ENCODE measurements around the gene TUSC1.
"Not testable (repeated sequence)": the region's sequence is repeated elsewhere in the genome, so short reads cannot be mapped to it uniquely, and the experiment has no call there.

TUSC1 gene

GRCh38 chr9:25678147-25678666 lies at the start of gene TUSC1:
Gene TUSC1 (minus strand): TSS chr9:25678444. CDS start chr9:25678312, 132 bp downstream.
- DNase-seq, result no peak

GRCh38 chr9:25726871-25727410 lies 48.7 kb upstream of the TUSC1 start:
- no peak for DNase-seq

GRCh38 chr9:25724424-25724823 lies 46.2 kb upstream of the TUSC1 start:
- no peak for DNase-seq

DNA sequence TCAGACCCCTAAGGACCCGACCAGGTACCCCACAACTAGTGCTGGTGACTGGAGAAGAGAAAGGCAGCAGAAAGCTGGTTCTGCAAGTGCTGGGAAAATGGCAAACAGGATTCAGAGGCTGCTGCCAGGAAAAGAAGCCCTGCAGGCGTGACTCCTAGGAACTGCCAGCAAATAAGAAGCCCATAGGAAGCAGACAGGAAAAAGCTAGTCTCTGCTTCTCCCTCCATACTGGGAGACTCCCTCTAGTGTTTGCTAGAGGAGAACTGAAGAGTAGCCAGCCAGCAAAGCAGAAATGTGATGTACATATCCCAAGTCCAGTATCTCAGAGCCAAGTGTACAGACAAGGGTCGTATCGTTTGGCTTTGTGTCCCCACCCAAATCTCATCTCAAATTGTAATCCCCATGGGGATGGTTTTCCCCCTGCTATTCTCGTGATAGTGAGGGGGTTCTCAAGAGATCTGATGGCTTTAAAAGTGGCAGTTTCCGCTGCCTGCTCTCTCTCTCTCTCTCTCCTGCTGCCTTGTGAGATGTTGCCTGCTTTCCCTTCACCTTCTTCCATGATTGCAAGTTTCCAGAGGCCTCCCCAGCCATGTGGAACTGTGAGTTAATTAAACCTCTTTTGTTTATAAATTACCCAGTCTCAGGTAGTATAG lies 38.1 kb upstream of the TUSC1 start:
- DNase-seq, result no peak

DNA sequence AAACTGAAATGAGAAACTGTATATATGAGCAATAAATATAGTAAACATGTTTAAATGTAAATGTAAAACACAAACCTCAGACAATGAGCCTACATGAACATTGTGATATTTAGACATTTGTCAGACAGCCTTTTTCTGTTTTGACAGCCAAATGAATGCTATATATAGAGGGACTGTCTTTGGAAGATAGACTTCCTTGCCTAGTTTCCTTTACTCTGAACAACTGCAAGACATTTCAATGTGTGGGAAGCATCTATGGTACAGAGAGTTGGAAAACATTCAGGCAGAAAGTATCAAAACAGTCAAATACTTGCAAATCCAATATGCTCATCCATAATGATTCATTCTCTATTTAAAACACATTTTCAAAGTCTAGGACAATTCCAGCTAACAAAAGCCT lies 31.7 kb upstream of the TUSC1 start:
- no peak for DNase-seq

DNA sequence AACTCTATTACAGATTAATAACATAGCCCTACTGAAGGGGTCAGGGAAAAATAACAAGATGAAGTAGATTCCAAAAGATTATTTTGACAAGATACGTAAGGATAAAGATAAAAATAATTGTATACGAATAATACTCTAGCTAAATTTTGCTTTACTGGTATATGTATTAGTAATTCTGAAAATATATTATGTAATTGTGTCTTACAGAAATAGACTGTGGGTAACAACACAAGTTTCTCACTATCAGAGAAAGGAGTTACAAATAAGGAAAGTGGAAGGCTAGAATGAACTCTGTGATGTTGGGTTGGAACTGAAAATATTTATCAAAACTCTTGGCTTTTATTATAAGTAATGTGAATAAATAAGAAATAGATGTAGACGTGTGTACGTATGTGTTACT lies 26.6 kb upstream of the TUSC1 start:
- no peak for DNase-seq

DNA sequence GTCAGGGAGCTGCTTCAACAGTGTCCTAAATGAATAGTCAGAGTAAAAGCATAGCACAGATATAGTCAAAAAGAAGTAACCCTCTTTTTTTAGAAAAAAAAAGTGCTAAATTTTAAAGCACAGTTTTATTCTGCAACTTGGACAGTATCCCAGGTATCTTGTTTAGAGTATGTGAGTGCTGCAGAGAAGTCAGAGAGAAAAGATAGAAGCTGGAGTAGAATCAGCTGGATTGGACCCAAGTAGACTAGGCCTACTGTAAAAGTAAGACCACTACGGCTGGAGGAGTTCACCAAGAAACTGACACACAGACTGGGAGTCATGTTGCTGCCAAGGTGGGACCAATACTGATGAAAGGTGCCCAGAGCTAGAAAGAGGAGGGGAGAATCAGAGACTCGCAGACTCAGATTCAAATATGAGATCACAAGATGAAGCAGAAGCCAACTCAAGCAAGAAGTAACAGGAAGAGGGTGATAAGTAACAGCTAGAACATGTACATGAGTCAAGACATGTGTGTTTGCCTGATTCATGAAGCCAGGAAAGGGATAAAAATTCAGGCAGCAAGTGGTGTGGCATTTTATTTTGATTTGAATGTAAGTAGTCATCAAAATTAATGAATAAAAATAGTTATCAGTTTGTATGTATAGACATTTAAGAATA lies 25.6 kb upstream of the TUSC1 start:
- DNase-seq, result no peak

DNA sequence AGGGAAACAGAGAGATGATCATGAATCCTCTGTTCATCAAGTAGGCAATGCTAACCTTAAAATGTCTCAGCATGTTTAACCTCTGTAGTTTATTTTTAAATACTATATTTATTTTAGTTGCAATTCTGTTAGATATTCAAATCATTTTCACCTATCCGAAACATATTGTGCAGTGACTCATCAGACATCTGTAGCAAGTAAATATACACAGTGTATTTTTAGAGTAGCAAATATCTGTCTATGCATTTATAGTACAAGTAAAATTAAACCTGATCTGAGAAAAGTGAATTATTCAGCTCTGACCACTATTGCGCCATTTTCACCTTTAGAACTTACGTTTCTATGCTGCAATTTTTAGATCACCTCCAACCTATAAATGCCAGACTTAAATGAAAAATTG lies 24.3 kb upstream of the TUSC1 start:
- no peak for DNase-seq

GRCh38 chr9:25700899-25701298 lies 22.7 kb upstream of the TUSC1 start:
- DNase-seq, result not testable (repeated sequence)

DNA sequence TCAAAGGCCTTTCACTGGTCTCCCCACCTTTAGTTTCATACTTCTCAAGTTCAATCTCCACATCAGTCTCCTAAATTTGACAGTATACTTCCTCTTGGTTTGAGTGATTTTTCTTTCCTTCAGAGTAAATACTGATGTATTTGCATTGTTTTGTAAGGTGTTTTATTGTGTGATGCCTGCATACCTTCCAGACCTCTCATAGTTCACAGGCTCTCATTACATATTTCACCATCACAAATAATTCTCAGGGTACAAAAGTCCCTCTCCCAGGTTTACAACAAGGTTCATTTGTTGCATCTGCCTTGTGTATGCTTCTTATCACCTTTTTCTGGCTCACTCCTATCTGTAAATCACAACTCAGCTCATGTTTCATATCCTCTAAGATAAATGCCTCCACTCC lies 22.2 kb upstream of the TUSC1 start:
- DNase-seq, result no peak

- DNase-seq, result no peak
These were observed 13.5 kb upstream of the TUSC1 start for GRCh38 chr9:25691786-25692185.

DNA sequence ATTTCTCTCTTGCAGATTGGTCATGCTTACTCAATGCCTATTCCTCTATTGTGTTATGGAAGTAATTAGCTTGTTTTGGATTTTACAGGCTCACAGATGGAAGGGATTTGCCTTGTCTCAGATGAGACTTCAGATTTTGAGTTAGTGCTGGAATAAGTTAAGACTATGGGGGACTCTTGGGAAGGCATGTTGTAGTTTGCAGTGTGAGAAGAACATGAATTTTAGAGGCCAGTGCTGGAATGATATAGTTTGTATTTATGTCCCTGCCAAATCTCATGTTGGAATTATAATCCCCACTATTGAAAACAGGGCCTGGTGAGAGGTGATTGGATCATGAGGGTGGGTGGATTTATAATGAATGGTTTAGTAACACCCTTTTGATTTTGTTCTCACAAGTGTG lies 6.1 kb upstream of the TUSC1 start:
- DNase-seq, result no peak

GRCh38 chr9:25681266-25681665 lies 3.0 kb upstream of the TUSC1 start:
- DNase-seq, result no peak

DNA sequence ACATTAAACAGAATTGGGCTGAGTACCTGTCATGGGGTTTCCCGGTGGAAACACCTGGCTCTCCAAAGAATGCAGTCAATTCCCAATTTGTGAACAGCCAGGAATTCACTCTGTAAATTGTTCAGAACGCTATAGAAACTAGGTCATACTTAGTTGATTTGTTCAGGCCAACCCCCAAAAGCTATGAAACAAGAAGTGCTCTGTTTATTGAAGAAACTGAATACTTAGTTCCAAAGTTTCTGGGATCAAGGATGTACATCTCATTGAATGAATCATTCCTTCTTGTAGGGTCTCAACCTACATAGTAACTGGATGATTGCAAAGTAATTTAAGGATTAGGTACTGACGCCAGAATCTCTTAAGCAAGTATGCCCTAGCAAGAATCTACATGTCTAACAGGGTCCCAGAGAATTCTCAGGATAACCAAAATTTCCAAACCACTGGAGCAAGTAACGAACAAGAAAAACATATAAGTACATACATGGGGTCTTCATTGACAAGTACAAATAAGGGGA lies 659 bp upstream of the TUSC1 start:
- DNase-seq, result no peak

DNA sequence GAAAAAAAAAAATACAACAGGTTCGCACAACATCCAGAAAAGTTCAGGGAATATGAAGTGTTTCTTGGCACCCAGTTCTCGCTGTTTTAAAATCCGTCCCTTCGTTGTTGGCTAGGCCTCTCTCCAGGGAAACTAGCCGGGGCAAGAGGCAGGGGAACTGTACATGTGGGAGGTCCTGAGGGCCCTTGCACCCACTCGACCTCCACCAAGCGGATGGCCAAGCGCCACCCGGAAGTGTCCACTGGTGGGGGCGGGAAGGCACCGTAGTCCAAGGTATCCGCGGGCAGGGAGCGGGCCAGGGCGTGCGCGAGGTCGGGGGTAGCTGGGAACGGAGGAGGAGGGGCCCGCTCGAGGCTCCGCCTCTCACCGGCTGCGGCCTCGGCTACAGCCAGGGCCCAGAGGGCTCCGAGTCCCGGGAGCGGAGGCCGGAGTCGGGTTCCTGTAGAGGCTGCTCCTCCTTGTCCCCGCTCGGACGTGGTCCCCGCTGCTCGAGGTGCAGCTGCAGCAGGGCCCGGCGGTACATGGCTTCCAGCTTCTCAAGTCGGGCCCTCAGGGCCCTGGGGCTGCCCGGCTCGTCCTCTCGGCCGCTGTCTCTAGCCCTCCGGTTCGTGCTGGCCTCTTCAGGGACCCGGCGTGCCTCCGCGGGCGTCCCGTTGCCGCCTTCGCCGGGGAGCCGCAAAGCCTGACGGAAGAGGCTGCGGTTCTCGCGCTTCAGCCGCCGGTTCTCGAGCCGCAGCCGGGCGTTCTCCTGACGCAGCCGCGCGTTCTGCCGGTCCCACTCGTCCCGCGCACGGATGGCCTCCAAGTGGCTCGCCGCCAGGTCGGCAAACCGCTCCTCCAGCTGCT lies 720 bp downstream of the TUSC1 start:
- DNase-seq, result no peak

GRCh38 chr9:25675858-25676257 lies 2.4 kb downstream of the TUSC1 start:
- DNase-seq, result not testable (repeated sequence)

DNA sequence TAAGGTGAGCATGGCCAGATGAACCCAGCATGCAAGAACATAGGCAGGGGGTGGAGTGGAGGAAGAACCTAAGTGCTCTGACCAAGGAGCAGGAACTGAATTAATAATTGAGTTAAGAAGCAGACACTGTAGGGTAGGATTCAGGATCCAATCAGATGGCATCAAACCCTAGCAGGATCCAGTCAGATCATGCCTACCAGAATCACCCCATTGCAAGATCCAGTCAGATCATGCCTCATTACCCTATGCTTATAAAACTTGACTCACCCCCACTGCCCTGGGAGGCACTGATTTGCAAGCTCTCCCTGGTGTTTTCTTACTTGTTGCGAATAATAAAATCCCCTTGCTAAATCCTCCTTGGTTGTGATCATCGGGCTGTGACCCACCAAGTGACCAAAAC lies 19.7 kb downstream of the TUSC1 start:
- no peak for DNase-seq

- DNase-seq, result no peak
These were observed 23.8 kb downstream of the TUSC1 start for GRCh38 chr9:25654417-25654816.

GRCh38 chr9:25648116-25648515 lies 30.1 kb downstream of the TUSC1 start:
- no peak for DNase-seq

DNA sequence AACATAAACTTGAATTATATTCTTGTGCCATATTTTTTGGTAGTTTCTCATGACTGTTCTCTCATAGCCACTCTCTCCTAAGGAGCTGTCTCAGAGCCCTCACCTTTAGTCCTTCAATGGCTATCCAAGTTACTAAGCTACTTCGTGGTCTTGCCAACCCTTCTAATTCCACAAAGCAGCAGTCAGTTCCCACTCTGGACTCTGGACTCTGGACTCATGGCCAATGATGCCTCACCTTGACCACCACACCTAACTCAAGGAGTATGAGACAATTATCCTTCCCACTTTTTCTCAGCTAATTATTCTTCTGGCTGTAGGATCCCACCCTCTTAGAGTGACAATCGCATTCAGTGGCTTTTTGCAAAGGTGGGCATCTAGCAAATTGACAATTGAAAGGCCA lies 42.2 kb downstream of the TUSC1 start:
- no peak for DNase-seq

- DNase-seq, result no peak
These were observed 49.0 kb downstream of the TUSC1 start for GRCh38 chr9:25629231-25629630.
